DLD1 (cell line): ENCODE results near the gene NYAP2.

ENCODE experiments used
- in situ Hi-C: cut with HindIII; loops from 2 replicates; pipeline ENCODE4 v1.10.0; 2017; ENCODE audit warnings: low sequenced_read_pairs

NYAP2 gene

DNA sequence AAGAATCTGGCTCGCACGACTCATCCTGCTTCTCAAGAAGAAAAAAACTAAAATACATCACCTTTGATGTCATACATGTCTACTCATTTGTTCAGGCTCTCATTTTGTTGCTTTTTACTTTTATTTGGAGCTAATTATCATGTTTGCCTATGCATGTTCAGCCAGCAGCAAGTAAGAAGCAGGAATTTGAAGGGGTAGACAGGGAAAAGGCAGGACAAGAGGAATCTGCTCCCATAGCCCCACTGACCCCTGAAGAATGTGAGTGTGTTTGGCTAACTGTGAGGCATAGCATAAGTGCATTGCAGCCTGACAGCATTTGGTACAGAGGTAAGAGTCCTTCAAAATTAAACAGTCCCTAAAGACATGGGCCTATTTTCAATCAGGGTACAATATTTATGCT, 72.7 kb downstream of the NYAP2 start:
- in situ Hi-C loops: no loop called here

DNA sequence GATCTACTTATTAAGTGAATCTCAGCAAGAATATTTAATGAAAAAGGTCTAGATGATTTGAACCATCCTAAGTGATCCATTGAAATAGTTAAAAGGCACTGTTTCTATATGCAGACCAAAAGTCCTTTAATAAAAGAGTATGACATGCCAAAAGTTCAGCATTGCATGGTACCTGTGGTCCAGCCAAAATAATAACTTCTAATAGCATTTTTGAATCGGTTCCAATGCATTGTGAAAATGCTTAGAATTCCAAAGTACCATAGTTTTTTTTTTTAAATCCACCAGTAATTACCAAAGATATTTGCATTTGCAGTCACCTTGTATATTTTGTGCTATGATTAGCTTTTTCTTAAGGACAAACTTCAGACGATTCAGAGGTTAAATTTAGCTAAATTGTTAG, 79.9 kb downstream of the NYAP2 start:
- in situ Hi-C loops: no loop called here

DNA sequence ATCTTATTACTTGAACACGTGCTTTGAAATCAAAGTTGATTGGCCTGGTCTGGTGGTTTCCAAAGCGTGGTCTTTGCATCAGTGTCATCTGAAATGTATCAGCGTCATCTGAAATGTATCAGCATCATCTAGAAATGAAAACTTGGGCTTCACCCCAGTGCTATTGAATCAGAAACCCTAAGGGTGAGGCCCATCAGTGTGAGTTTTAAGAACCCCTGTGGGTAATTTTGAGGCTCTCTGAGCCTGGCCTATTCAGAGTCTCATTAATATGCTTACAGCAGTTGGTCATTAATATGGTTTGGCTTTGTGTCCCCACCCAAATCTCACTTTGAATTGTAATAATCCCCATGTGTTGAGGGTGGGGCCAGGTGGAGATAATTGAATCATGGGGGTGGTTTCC, 85.2 kb downstream of the NYAP2 start:
- in situ Hi-C loops: no loop called here

DNA sequence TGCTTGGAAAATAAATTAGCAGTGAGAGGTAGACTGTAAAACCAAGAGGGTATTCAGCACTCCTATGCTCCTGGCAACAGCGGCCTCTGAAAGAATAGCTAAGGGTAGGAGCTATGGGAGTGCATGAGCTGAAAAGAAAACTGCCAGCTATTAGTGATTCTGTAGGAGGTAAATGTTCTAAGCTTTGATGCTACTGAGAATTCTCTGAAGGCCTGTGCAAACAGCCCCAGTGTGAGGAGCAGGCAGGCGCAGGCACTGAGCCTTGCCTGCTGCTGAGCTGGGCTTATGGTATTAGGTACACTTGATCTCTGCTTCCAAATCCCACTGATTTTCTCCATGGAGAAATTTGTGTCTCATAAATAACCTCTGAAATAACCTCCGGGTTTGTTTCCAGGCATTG, 86.7 kb downstream of the NYAP2 start:
- in situ Hi-C loops: no loop called here

DNA sequence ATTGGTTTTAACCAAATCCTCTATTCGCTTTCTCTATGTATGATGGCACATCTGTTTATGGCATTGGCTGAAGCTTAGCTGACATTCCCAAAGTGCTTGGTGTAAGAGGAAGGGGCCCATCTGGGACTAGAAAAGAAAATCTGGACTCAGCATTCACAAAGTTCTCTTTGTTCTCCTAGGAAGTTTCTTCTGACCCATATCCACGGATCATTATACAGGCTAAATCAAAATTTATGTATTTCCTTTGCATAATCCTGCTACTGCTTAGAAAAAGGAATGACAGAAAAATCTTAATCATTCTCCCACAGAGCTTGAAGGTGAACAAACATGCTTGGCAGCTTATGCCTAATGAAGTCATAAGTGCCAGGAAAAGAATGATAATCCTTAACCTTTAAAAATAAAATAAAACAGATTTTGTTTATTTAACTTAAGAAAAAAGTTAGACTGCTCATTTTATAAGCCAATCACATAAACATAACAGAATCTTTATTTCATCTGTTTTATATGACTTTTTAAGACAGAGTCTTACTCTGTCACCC, 88.4 kb downstream of the NYAP2 start:
- in situ Hi-C loops: no loop called here

DNA sequence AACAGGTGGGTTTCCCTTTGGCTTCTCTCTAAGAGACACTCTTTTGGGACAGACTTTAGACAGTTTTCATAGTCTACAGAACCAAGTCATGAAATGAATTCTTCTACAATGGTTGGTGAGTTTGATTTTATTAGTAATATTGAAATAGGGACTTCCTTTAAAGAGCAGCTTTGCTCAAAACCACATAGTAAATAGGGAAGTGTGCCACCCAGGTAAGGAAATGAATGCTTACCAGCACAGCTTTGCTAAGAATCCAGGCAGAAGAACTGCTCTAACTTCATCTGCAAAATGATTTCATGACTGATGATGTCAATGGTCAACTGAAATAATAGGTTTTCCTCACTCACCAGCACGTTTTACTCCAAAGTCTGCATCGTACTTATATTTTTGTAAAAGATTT, 89.2 kb downstream of the NYAP2 start:
- in situ Hi-C loops: no loop called here

DNA sequence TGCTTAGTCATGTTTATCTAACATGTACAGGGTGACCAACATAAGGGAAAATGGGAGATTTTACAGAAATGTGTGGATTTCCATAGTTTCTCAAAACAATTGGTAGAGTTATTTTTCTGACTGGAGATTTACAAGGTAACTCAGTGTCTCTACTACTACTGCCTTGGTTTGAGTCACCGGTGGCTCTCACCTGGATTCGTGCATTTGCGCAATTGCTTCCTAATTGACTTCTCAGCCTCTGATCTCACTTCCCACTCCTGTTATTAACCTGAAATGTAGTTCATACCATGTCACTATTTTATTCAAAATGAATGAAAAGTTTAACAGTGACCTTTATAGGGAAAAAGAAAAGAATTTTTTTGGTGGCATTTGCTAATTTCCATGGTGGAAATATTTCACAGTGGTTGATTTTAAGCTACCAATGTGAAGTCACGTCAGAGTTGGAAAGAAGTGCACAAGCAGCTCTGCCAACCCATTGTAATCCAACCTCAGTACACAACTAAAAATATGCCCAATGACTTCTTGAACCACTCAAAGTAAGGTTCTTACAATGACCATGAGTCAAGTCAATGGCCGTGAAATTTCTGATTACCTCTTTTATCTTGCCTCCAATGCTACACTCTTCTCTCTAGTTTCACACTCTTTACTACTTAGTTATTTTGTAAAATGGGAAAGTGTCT, 94.0 kb downstream of the NYAP2 start:
- in situ Hi-C loops: no loop called here

DNA sequence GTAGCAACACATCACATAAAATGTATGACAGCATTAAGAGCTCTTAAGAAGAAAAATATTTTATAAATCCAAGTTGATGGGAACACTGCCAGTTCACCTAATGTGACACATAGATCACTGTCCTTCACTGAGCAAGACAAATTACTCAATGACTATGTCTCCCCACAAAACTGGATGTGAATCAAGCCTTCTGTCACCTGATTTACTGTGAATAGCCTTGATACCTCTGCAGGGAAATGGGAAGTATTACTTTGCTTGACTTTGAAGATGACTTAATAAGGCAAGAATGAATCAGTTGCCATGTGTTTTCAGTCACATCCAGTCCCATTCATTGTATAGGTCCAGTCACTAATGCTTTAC, 94.6 kb downstream of the NYAP2 start:
- in situ Hi-C loops: no loop called here

DNA sequence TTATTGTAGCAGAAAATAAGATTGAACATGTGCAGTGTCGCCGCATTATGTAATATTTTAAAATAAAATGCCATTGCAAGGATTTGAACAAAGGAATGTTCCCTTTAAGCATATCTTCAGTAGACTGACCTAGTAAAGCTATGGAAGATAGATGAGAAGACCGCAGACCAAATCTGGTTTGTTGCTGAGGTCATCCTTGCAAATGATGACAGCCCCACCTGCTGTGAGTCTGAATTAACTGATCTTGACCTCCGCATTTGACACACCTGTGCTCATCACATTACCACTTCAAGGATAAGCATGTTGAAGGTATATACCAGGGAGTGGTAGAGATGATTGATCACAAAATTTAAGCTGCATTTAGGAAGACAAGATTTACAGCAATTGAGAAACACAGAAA, 96.2 kb downstream of the NYAP2 start:
- in situ Hi-C loops: no loop called here

DNA sequence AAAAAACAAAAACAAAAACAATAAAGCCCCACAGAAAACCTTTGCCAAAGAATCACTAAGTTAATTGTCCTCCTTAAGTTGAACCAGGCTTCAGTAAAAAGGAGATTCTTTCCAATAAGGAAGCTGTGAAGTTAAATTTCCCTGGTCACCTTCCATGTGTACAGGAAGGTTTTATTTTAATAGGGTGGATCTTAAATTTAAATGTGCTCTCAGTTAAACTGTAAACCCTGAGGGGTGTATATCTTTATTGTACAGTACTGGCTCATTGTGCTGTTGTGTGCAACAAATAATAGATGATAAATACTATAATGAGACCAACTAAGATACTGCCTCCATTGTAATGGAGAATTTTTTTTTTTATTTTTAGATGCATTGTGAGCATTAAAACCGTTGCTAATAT, 97.1 kb downstream of the NYAP2 start:
- in situ Hi-C loops: no loop called here

DNA sequence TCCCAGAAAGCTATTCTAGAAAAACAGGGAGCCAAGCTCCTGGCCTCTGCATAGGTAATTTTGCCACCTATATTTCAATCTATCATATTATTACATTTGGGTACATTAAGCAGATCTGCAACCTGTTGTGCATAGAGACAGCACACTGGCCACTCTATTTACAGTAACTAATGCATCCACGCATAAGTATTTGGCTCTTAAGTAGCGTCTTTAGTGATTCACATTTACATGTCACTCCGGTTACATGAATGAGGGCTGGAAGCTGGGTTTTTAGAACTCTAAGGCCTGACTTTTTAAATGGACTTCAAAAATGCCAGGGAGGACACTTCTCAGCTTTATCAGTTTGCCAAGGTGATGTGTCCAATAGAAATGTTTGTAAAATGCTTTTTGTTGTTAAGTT, 97.7 kb downstream of the NYAP2 start:
- in situ Hi-C loops: no loop called here

DNA sequence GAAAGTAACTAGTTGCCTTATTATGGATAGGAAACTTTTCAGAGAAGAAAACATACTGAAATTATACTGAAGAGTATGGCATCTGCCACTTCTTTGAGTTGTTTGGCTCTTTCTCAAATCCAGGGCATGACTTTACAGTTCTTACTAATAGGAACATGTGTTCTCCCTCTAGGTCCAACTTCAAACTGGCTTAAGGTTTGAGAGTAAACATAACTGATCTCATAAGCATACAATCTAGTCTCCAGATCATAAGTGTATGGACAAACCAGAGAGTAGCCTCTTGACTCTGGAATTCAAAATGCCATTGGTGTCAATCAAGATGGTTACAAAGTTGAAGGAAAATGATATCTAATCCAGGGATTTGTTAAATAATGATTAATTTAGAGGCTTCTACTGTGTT, 101.5 kb downstream of the NYAP2 start:
- in situ Hi-C loops: no loop called here

DNA sequence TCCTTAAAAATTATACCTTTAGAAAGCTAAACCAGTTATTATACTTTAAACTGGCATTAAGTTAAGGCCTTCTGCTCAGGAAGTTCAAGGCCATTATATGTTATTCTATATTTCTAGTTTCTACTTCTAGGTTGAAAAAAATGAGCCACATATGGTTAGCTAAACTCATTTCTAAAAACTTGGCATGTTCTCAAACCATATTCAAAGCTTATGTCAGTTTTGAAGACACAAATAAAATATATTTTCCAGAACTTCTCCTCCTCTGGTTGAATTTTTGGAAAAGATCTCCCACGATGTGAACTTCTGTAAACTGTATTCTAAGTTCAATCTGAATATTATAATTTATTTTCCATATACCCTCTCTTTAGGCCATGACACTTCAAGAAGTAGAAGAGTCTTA, 103.5 kb downstream of the NYAP2 start:
- in situ Hi-C loops: no loop called here

DNA sequence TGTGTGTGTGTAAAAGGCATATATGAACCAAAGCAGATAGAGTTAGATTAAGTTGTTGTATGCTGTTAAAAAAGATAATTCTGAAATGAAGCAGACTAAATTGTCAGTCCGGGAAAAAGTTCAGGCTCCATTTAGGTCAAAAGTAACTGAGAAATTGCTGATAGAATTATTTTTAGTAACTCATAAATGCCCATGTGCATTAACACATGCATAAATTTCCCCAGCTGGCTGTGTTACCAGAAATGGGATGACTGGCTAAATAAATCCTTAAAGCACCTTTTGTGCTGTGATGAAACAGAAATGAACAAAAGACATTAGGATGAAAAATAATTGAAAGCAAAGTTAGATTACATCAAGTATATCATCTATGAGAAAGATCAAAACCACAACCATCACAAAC, 111.3 kb downstream of the NYAP2 start:
- in situ Hi-C loops: no loop called here

DNA sequence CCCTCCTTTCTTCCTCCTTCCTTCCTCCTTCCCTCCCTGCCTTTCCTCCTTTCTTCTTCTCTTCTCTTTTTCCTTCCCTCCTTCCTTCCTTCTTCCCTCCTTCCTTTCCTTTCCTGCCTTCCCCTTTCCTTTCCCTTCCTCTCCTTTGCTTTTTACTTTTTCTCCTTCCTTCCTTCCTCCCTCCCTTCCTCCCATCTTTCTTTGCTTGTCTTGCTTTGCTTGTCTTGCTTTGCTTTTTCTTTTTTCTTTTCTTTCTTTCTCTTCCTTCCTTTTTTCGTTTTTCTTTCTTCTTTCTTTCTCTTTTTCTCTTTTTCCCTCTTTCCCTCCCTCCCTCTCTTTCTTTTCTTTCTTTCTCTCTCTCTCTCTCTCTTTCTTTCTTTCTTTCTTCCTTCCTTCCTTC, 113.0 kb downstream of the NYAP2 start:
- in situ Hi-C loops: no loop called here

DNA sequence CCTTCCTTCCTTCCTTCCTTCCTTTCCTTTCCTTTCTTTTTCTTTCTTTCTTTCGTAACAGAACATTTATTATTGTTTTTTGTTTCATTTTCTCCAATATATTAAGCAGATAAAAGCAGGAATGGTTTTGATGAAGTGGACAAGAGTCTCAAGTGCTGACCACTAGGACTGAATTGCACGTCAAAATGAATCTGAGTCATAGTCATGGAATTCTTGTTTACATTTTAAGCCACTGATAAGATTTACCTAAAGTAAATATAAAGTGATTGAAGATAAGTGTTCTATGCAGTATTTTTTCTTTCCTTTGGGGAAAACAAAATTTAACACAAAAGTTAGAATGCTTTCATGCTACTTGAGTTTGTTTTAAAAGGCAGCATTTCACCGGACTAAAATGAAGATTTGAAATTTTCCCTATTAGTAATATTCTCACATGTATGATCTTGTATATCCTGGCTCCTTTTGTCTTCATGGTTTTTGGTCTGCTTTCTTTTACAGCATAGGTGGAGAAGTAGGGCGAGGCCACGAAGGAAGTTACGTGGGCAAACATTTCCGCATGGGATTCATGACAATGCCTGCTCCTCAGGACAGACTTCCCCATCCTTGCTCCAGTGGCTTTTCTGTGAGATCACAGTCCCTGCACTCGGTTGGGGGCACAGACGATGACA, 113.5 kb downstream of the NYAP2 start:
- in situ Hi-C loops: no loop called here

DNA sequence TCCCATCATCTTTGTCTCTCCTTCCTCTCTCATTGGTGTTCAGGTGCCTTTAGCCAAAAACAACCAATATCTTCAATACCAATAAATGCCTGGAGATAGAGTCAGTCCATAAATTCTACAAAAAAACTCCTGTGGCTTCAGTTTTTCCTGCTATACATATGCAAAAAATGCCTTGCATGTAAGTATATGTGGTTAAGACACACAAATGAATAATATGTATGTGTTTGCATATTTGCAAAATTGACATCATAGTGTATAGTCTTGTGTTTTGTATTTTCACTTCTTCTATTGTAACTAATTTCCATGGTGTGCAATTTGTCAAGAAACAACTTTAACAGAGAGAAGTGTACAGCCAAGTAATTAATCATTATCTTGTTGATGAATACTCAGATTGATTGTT, 115.5 kb downstream of the NYAP2 start:
- in situ Hi-C loops: no loop called here

DNA sequence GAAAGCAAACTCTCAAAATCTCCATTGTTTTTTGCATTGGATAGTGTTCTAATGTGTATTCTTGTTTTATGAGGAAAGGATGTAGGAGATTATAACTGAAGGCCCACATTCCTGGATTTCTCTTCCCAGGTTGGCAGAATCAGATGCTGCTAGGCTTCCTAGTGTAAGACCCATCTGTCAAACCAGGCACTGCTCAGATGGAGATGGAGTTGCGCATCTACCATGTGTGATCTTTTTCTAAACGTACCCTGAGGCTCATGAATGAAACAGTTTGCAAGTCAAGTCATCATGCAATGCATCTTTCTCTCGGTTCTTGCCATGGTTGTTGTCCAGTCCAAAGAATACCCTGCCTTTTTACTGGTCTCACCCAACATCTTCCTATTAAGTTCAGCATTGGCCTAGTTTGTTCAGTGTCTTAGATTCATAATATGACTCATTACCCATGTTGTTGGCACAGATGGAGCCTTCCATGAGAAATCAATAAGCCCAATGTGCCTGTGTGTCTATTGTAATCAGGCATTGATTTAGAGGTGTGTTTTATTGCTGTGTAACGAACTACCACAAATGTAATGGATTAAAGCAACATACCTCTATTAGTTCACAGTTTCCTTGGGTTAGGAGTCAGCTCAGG, 127.4 kb downstream of the NYAP2 start:
- in situ Hi-C loops: no loop called here

DNA sequence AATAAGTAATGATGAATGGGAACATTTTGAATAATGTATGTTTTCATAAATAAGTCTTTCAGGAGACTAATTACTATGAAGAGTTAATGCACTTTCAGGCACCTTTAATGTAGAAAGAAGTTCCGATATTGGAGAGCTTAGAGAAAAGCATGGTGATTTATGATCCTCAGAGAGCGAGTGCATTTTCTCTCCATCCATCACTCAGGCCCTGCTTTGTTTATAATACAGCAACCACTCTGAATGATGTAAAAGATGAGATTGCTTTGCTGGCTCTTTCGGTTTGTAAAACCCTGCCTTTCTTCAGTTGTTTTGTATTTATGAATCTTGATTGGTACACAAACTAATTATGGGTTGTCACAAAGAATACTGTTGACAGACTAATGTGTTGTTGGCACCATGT, 132.0 kb downstream of the NYAP2 start:
- in situ Hi-C loops: no loop called here

DNA sequence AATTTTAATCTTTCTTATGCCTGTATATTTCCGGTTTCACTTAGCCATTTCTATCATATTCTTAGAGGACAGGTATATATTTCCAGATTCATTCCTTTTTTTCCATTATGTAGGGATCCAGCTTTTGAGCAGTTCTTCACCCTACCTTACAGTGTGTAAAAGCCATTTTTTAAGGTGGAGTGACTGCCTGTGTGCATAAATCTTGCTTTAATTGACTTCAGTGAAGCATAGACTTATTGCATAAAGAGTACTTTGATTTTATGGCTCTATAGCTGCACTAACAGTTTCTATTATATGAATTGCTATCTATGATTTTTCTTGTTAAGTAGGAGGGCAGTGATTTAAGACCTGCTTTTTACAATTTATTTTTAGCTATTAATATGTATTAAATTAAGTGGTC, 132.6 kb downstream of the NYAP2 start:
- in situ Hi-C loops: no loop called here

DNA sequence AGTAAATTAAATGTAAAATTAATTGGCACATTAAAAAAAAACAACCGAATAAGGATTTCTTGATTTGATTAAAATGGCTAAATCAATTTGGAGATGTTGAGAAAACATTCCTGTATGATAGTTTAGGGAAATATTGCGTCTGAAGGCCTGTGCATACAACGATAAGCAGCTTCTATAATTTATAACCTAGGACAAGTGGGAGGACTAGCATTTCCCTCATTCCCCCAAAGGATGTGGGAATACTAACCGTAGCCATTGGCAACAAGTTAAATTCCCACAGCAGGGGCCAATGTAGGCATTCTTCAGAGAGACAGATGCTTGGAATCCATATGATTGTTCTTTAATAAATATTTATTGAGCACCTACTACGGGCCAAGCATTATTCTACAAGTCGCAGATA, 134.5 kb downstream of the NYAP2 start:
- in situ Hi-C loops: no loop called here

DNA sequence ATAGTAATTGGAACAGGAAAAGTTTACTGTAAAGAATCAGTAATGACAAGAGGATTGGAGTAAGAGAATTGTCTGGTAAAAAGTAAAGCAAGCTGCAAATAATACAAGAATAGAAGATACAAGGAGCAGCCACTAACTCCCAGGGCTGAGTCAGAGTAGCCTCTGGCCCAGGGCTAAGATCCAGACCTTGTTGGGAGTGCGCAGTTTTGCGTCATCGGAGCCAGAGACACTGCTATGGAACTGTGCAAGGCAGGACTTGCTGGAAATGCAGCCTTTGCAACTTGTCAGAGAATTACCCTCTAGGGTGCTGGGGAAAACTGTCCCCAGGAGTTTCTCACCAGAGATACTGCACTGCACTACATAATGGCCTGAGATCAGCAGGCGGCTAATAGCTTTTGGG, 135.2 kb downstream of the NYAP2 start:
- in situ Hi-C loops: no loop called here
